ENCODE results near the gene ATXN2L. TPM values are rescaled to one million over a fixed set of nuclear protein-coding genes. Genes with fewer than 3 reads are reported as not detected.

Gene ATXN2L
- total and polyA plus RNA-seq, 2 of the 13 experiments (the other 11 are each of a cell fraction or from before 2014, with no cell fraction given), result 40.8 to 55.1 TPM

- BruUV-seq (replicated peaks), result TSS peak; percentile 39
Measured at GRCh38 chr16:28878083-28878926, 55.5 kb downstream of the ATXN2L start, which contains the start of gene ATP2A1. ATP2A1 (plus strand) TSS chr16:28878488; CDS start chr16:28878672, 184 bp downstream.

More at GRCh38 chr16:28878083-28878926, 55.5 kb downstream of the ATXN2L start, which contains the start of gene ATP2A1:
- Histone ChIP-seq H3K4me2 (ENCODE audit: low read depth, low read length) (no peak within 1 kb of the TSS), H3K36me3 (replicated peaks in 1 of 2; ENCODE audit: control insufficient read depth in 1 of 2, insufficient read depth in 2 of 2, low read length in 2 of 2) (peaks cover 9 to 18% of the 10 kb centered on the region in 2 experiments; a peak in 4 of 5 replicates), H3K4me3 (replicated peaks in 1 of 3; ENCODE audit: insufficient read depth in 1 of 3, low read depth in 2 of 3, low read length in 3 of 3) (no peak within 1 kb of the TSS), H2AFZ (ENCODE audit: low read length) (no peak within 1 kb of the TSS), H3K9ac (ENCODE audit: insufficient read depth, low read depth, low read length) (no peak within 1 kb of the TSS), H3K4me1 (ENCODE audit: insufficient read depth, low read length) (no peaks in the 10 kb centered on the region), H3K9me3 (ENCODE audit: low read length) (no peaks in the 10 kb centered on the region), H4K20me1 (ENCODE audit: insufficient read depth, low read length) (no peaks in the 10 kb centered on the region), H3K79me2 (ENCODE audit: insufficient read depth, low read length) (no peaks in the 10 kb centered on the region), H3K27ac (ENCODE audit: extremely low read length, insufficient read depth, low read length) (no peak within 1 kb of the TSS), H3K27me3 (ENCODE audit: control insufficient read depth in 1 of 2, insufficient read depth in 2 of 2, low read length in 2 of 2) (no peaks in the 10 kb centered on the region)
- intact Hi-C loops (cut with micrococcal nuclease; ENCODE audit: unreplicated experiment) (no loop called here), in situ Hi-C loops (cut with HindIII; ENCODE audit: extremely low pct_ligation_motif_present, low pct_unique_long_range_greater_than_20kb) (no loop called here)
- CTCF ChIA-PET (ENCODE audit: low intra/inter-chr PET ratio, low total read pairs), result no interaction called here
- FAIRE-seq (no peak), ATAC-seq (no peak), DNase-seq (ENCODE audit: low spot score) (no peak)
- POLR2A ChIA-PET, result interaction anchor here (0.9 kb wide), 1 partner anchor 13 kb away, joined by 3 read pairs; no protein-coding TSS in a partner anchor
- peak; percentile 40 for TF ChIP-seq AGO2 (optimal IDR thresholded peaks at IDR 0.05; ENCODE audit: low read depth, low read length)
- TF ChIP-seq, protein P1, sequence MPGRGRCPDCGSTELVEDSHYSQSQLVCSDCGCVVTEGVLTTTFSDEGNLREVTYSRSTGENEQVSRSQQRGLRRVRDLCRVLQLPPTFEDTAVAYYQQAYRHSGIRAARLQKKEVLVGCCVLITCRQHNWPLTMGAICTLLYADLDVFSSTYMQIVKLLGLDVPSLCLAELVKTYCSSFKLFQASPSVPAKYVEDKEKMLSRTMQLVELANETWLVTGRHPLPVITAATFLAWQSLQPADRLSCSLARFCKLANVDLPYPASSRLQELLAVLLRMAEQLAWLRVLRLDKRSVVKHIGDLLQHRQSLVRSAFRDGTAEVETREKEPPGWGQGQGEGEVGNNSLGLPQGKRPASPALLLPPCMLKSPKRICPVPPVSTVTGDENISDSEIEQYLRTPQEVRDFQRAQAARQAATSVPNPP (CRISPR knock-in tag; IDR thresholded peaks at IDR 0.05), result no peak
- TF ChIP-seq AKNA (CRISPR knock-in tag; IDR thresholded peaks at IDR 0.05; ENCODE audit: borderline replicate concordance), result no peak
- TF ChIP-seq TFE3 (CRISPR knock-in tag; IDR thresholded peaks at IDR 0.05), result no peak
- TF ChIP-seq FOSL2 (CRISPR knock-in tag; IDR thresholded peaks at IDR 0.05), result no peak
- TF ChIP-seq MAFK (conservative IDR thresholded peaks at IDR 0.05 in 1 of 2, IDR thresholded peaks at IDR 0.05 in 1 of 2; ENCODE audit: low read length in 2 of 2), result peak; percentile 20 to 30; a peak in 2 of 4 replicates
- TF ChIP-seq FOSL1 (CRISPR knock-in tag; IDR thresholded peaks at IDR 0.05; ENCODE audit: borderline replicate concordance), result no peak
- no peak for TF ChIP-seq TP53 (CRISPR knock-in tag; conservative IDR thresholded peaks at IDR 0.05)
- TF ChIP-seq, protein P2, sequence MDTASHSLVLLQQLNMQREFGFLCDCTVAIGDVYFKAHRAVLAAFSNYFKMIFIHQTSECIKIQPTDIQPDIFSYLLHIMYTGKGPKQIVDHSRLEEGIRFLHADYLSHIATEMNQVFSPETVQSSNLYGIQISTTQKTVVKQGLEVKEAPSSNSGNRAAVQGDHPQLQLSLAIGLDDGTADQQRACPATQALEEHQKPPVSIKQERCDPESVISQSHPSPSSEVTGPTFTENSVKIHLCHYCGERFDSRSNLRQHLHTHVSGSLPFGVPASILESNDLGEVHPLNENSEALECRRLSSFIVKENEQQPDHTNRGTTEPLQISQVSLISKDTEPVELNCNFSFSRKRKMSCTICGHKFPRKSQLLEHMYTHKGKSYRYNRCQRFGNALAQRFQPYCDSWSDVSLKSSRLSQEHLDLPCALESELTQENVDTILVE (CRISPR knock-in tag; IDR thresholded peaks at IDR 0.05), result no peak
- TF ChIP-seq DR1 (CRISPR knock-in tag; IDR thresholded peaks at IDR 0.05), result no peak
- no peak for TF ChIP-seq ZFP41 (CRISPR knock-in tag; IDR thresholded peaks at IDR 0.05; ENCODE audit: borderline replicate concordance)
- TF ChIP-seq SMARCC2 (IDR thresholded peaks at IDR 0.05), result no peak
- 91% methylated on average over 25 of the region's 25 CpGs for WGBS (ENCODE audit: low lambda C conversion rate)
